Non-pigmented ciliary epithelial cell (primary cell): Measurements from ENCODE around the gene G6PC2.

Experiments used
- DNase-seq: peaks from one replicate; pipeline ENCODE4 v3.0.0-alpha.2; 2010; ENCODE audit warnings: low read depth

Gene G6PC2

GRCh38 chr2:168948621-168949212 is 47.6 kb downstream of the G6PC2 start:
- no peak for DNase-seq

- no peak for DNase-seq
Measured at GRCh38 chr2:168949324-168949723, 48.2 kb downstream of the G6PC2 start.

- no peak for DNase-seq
Measured at GRCh38 chr2:168951871-168952270, 50.8 kb downstream of the G6PC2 start.

DNA sequence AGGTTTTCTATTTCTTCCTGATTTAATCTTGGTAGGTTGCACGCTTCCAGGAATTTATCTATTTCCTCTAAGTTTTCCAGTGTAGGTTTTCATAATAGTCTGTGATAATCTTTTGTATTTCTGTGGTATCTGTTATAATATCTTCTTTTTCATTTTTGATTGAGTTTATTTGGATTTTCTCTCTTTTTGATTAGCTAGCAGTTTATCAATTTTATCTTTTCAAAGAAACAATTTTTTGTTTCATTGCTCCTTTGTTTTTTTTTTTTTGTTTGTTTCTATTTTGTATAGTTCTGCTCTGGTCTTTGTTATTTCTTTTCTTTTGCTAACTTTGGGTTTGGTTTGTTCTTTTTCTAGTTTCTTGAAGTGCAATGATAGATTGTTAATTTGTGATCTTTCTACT is 51.3 kb downstream of the G6PC2 start:
- no peak for DNase-seq

DNA sequence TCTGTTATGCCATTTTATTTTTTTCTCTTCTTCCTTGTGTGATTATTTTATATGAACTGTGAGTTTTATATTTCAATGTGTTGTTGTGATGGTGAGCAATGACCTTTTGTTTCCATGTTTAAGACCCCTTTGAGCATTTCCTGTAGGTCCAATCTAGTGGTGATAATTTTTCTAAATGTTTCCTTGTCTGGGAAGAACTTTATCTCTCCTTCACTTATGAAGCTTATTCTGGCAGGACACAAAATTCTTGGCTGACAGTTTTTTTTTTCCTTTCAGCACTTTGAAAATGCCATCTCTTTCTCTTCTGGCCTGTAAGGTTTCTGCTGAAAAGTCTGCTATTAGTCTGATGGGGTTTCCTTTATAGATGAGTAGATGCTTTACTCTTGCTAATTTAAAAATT is 53.2 kb downstream of the G6PC2 start:
- no peak for DNase-seq

DNA sequence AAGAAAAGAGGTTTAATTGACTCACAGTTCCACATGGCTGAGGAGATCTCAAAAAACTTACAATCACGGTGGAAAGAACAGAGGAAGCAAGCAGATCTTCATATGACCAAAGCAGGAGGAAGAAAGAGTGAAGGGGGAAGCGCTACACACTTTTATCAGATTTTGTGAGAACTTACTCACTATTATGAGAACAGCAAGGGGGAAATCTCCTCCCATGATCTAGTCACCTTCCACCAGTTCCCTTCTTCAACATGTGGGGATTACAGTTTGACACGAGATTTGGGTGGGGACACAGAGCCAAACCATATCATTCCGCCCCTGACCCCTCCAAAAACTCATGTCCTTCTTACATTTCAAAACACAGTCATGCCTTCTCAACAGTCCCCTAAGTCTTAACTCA is 54.2 kb downstream of the G6PC2 start:
- DNase-seq, result no peak

DNA sequence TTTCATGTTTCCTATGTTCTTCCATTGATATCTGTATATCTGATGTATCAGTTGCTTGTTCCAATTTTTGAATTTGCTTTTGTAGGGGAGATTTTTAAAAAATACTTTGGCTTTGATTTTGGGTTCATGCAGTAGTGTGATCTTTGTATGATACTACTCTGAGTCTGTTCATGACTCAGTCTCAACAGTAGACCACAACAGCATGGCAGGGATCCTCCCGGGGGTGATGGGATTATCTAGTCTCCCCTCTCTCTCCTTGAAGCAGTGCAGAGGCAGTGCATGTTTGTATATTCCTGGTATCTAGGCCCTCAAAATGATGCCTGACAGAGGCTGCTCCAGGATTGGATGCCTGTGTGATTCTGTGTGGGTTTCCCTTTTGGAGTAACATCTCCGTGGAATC is 55.3 kb downstream of the G6PC2 start:
- no peak for DNase-seq
